GM23338 (cell line): Measurements from ENCODE around the gene AGA.

Experiments
- CREB1 ChIP-seq: fragments of 250-450 bp; sonication (Bioruptor Pico); IDR thresholded peaks from 2 replicates; pipeline ENCODE4 v1.5.0; 2020; ENCODE audit warnings: low read depth, mild to moderate bottlenecking, moderate library complexity
- ETS1 ChIP-seq: IDR thresholded peaks from 2 replicates; pipeline ENCODE4 v1.6.1; 2016; ENCODE audit warnings: antibody characterized with exemption
- EZH2 ChIP-seq: fragments of 200-600 bp; sonication (generic); IDR thresholded peaks from one replicate; pipeline ENCODE4 v1.8.0; 2017; ENCODE audit warnings: antibody characterized with exemption, mild to moderate bottlenecking, low read depth; ENCODE audit not compliant: unreplicated experiment
- EZH2phosphoT487 ChIP-seq: fragments of 200-600 bp; sonication (generic); IDR thresholded peaks from one replicate; pipeline ENCODE4 v1.8.1; 2018; ENCODE audit warnings: antibody characterized with exemption; ENCODE audit not compliant: unreplicated experiment
- JUNB ChIP-seq: IDR thresholded peaks from one replicate; pipeline ENCODE4 v1.6.1; 2016; ENCODE audit warnings: antibody characterized with exemption; ENCODE audit not compliant: unreplicated experiment
- NANOG ChIP-seq: IDR thresholded peaks from 2 replicates; pipeline ENCODE4 v1.6.1; 2016; ENCODE audit warnings: antibody characterized with exemption, borderline replicate concordance
- POLR2AphosphoS5 ChIP-seq: IDR thresholded peaks from 2 replicates; pipeline ENCODE4 v1.6.1; 2016; ENCODE audit warnings: antibody characterized with exemption, low read depth
- STAT1 ChIP-seq: IDR thresholded peaks from one replicate; pipeline ENCODE4 v1.6.1; 2016; ENCODE audit warnings: antibody characterized with exemption; ENCODE audit not compliant: unreplicated experiment
- ZNF114 ChIP-seq: fragments of 250-450 bp; sonication (Bioruptor Pico); IDR thresholded peaks from 2 replicates; pipeline ENCODE4 v1.5.0; 2020; ENCODE audit warnings: mild to moderate bottlenecking, moderate library complexity
- ZNF331 ChIP-seq: fragments of 250-450 bp; sonication (Bioruptor Pico); IDR thresholded peaks from 2 replicates; pipeline ENCODE4 v1.5.0; 2020; ENCODE audit warnings: low read depth, mild to moderate bottlenecking, moderate library complexity
- TF ChIP-seq, protein P1 (sequence below), 2 experiments: fragments of 200-600 bp in 1 of 2; sonication (generic) in 1 of 2; conservative IDR thresholded peaks; 2 replicates each; pipeline versions ENCODE4 v1.5.1 to v1.6.1; 2016 to 2017; ENCODE audit warnings: antibody characterized with exemption in 2 of 2, low read depth in 2 of 2, mild to moderate bottlenecking in 2 of 2, moderate library complexity in 1 of 2
- TF ChIP-seq, protein P2 (sequence below): IDR thresholded peaks from one replicate; pipeline ENCODE4 v1.6.1; 2018; ENCODE audit warnings: antibody characterized with exemption; ENCODE audit not compliant: unreplicated experiment
- TF ChIP-seq, protein P3 (sequence below): fragments of 250-450 bp; sonication (Bioruptor Pico); IDR thresholded peaks from 2 replicates; pipeline ENCODE4 v1.5.0; 2020; ENCODE audit warnings: mild to moderate bottlenecking, moderate library complexity

DNA sequence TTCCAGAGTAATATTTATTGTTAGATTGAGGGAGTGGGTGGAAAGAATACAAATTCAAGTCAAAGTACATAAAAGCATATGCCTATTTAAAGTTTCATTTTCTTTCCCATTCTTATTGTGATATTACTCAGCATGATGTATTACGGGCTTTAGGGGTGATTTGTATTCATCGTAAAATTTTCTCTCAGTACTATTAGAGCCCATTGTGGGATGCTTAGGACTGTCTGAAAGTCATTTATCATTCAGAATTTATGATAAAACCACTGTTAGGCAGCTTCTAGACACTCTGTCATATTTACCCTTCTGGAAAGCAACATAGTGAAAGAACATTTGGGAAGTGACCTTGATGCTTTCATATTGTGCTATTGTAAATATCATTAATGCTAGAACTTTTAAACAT, 45.9 kb downstream of the AGA start:
- TF ChIP-seq, protein P1, sequence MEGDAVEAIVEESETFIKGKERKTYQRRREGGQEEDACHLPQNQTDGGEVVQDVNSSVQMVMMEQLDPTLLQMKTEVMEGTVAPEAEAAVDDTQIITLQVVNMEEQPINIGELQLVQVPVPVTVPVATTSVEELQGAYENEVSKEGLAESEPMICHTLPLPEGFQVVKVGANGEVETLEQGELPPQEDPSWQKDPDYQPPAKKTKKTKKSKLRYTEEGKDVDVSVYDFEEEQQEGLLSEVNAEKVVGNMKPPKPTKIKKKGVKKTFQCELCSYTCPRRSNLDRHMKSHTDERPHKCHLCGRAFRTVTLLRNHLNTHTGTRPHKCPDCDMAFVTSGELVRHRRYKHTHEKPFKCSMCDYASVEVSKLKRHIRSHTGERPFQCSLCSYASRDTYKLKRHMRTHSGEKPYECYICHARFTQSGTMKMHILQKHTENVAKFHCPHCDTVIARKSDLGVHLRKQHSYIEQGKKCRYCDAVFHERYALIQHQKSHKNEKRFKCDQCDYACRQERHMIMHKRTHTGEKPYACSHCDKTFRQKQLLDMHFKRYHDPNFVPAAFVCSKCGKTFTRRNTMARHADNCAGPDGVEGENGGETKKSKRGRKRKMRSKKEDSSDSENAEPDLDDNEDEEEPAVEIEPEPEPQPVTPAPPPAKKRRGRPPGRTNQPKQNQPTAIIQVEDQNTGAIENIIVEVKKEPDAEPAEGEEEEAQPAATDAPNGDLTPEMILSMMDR (conservative IDR thresholded peaks at IDR 0.05; ENCODE audit: low read depth in 2 of 2) = no peak
- no peak for TF ChIP-seq POLR2AphosphoS5
- no peak for TF ChIP-seq EZH2
- no peak for TF ChIP-seq EZH2phosphoT487
- TF ChIP-seq, protein P2, sequence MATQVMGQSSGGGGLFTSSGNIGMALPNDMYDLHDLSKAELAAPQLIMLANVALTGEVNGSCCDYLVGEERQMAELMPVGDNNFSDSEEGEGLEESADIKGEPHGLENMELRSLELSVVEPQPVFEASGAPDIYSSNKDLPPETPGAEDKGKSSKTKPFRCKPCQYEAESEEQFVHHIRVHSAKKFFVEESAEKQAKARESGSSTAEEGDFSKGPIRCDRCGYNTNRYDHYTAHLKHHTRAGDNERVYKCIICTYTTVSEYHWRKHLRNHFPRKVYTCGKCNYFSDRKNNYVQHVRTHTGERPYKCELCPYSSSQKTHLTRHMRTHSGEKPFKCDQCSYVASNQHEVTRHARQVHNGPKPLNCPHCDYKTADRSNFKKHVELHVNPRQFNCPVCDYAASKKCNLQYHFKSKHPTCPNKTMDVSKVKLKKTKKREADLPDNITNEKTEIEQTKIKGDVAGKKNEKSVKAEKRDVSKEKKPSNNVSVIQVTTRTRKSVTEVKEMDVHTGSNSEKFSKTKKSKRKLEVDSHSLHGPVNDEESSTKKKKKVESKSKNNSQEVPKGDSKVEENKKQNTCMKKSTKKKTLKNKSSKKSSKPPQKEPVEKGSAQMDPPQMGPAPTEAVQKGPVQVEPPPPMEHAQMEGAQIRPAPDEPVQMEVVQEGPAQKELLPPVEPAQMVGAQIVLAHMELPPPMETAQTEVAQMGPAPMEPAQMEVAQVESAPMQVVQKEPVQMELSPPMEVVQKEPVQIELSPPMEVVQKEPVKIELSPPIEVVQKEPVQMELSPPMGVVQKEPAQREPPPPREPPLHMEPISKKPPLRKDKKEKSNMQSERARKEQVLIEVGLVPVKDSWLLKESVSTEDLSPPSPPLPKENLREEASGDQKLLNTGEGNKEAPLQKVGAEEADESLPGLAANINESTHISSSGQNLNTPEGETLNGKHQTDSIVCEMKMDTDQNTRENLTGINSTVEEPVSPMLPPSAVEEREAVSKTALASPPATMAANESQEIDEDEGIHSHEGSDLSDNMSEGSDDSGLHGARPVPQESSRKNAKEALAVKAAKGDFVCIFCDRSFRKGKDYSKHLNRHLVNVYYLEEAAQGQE = no peak
- TF ChIP-seq NANOG = no peak
- no peak for TF ChIP-seq JUNB
- TF ChIP-seq CREB1 (CRISPR knock-in tag) = no peak
- TF ChIP-seq, protein P3, sequence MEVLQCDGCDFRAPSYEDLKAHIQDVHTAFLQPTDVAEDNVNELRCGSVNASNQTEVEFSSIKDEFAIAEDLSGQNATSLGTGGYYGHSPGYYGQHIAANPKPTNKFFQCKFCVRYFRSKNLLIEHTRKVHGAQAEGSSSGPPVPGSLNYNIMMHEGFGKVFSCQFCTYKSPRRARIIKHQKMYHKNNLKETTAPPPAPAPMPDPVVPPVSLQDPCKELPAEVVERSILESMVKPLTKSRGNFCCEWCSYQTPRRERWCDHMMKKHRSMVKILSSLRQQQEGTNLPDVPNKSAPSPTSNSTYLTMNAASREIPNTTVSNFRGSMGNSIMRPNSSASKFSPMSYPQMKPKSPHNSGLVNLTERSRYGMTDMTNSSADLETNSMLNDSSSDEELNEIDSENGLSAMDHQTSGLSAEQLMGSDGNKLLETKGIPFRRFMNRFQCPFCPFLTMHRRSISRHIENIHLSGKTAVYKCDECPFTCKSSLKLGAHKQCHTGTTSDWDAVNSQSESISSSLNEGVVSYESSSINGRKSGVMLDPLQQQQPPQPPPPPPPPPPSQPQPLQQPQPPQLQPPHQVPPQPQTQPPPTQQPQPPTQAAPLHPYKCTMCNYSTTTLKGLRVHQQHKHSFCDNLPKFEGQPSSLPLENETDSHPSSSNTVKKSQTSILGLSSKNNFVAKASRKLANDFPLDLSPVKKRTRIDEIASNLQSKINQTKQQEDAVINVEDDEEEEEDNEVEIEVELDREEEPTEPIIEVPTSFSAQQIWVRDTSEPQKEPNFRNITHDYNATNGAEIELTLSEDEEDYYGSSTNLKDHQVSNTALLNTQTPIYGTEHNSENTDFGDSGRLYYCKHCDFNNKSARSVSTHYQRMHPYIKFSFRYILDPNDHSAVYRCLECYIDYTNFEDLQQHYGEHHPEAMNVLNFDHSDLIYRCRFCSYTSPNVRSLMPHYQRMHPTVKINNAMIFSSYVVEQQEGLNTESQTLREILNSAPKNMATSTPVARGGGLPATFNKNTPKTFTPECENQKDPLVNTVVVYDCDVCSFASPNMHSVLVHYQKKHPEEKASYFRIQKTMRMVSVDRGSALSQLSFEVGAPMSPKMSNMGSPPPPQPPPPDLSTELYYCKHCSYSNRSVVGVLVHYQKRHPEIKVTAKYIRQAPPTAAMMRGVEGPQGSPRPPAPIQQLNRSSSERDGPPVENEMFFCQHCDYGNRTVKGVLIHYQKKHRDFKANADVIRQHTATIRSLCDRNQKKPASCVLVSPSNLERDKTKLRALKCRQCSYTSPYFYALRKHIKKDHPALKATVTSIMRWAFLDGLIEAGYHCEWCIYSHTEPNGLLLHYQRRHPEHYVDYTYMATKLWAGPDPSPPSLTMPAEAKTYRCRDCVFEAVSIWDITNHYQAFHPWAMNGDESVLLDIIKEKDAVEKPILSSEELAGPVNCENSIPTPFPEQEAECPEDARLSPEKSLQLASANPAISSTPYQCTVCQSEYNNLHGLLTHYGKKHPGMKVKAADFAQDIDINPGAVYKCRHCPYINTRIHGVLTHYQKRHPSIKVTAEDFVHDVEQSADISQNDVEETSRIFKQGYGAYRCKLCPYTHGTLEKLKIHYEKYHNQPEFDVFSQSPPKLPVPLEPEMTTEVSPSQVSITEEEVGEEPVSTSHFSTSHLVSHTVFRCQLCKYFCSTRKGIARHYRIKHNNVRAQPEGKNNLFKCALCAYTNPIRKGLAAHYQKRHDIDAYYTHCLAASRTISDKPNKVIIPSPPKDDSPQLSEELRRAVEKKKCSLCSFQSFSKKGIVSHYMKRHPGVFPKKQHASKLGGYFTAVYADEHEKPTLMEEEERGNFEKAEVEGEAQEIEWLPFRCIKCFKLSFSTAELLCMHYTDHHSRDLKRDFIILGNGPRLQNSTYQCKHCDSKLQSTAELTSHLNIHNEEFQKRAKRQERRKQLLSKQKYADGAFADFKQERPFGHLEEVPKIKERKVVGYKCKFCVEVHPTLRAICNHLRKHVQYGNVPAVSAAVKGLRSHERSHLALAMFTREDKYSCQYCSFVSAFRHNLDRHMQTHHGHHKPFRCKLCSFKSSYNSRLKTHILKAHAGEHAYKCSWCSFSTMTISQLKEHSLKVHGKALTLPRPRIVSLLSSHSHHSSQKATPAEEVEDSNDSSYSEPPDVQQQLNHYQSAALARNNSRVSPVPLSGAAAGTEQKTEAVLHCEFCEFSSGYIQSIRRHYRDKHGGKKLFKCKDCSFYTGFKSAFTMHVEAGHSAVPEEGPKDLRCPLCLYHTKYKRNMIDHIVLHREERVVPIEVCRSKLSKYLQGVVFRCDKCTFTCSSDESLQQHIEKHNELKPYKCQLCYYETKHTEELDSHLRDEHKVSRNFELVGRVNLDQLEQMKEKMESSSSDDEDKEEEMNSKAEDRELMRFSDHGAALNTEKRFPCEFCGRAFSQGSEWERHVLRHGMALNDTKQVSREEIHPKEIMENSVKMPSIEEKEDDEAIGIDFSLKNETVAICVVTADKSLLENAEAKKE (CRISPR knock-in tag) = no peak
- no peak for TF ChIP-seq STAT1
- TF ChIP-seq ZNF331 = no peak
- no peak for TF ChIP-seq ETS1
- TF ChIP-seq ZNF114 (CRISPR knock-in tag) = no peak
